Measurements from ENCODE around the gene ACACB.

The ACACB gene

DNA sequence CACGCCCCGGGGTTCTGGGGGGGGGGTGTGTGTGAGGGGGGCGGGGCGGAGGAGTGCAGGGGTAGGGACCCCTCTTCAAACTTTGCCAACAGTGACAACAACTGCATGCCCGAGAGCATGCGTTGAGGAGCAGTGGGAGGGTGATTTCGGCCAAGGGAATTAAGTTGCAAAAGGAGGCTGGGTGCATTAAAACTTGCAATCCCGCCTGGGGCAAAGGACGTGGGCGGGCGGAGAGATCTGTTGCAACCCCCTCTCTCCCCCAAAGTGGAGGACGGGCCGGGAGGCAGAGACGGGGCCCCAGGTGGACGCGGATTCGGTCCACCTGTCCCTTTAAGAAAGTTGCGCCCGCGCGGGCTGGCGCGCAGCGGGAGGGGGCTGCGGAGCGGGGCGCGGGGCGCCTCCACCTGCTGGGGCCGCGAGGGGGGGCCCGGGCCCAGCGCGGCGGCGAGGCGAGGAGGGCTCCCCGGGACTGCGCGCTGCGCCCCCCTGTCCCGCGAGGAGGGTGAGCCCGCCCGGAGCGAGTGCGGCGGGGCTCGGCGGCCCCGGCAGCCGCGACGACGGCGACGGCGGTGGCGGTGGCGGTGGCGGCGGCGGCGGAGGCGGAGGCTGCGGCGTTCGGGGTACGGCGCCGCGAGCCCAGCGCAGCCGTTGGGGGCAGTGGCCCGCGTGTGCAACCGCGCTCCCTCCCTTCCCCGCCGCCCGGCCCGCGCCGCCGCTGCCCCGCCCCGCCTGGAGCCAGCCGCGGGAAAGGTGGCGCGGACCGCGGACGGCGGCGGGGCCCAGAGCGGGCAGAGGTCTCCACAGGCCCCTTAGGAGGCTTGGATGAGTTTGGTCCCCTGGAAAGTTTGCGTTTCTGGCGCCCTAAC is 193.2 kb downstream of the ACACB start:
- DNase-seq = no peak

DNA sequence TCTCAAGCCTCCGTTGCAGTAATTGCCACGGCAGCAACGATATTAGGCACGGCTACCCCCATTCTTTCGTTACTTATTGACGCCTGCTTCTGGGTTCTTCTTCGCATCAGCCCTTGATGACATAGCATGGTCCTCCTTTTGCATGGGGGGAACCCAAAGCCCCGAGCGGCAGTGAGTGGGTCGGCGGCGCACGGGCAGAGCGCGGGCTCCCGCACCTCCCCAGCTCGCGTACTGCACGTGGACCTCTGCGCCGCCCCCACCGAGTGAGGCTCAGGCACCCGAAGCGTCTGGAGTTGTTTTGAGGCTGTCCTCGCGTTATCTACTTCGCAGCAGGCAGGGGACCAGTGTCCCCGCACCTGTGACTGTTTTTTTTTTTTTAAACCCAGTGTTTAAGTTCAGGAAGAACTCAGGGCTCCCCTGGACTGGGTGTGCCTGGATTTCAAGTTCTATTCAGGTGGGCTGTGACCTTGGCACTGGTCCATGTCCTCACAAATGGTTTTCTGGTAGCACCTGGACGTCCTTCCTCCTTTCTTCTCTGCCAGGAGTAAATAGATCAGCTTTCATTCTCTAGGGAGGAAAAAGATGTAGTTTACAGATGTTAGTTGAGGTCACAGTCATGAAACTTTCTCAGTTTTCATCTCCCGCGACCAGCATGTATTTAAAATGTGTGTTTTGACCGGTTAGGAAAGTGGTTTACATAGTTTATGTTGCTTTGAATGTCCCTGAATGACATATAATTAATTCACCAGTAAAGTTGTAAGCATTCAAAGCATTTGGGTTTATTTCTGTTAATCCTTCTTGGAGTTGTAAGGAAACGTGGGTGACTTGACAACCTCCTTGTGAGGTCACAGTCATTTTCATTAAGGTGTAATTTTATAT is 194.1 kb downstream of the ACACB start:
- no peak for DNase-seq
